Cardiac fibroblast (primary cell): ENCODE data around the gene SH3BP2.

Experiments used
- DNase-seq, 2 donors: peaks; one replicate each; pipeline versions ENCODE4 v3.0.0 to v3.0.0-alpha.2; 2010; ENCODE audit warnings: low read depth in 2 of 2
- H3K4me3 ChIP-seq, 2 donors: replicated peaks in 1 of 2; 1 replicate in 1 of 2; 2 replicates in 1 of 2; pipeline ENCODE4 v1.5.1; 2011; ENCODE audit warnings: low read depth in 2 of 2, low read length in 2 of 2, mild to moderate bottlenecking in 2 of 2, moderate library complexity in 1 of 2
- CTCF ChIP-seq: IDR thresholded peaks from one replicate; pipeline ENCODE4 v1.5.1; 2011; ENCODE audit warnings: low read depth, mild to moderate bottlenecking, low read length, inconsistent platforms

Gene SH3BP2

GRCh38 chr4:2746891-2747695 is 45.8 kb upstream of the SH3BP2 start:
- DNase-seq = no peak
- no peak for TF ChIP-seq CTCF

DNA sequence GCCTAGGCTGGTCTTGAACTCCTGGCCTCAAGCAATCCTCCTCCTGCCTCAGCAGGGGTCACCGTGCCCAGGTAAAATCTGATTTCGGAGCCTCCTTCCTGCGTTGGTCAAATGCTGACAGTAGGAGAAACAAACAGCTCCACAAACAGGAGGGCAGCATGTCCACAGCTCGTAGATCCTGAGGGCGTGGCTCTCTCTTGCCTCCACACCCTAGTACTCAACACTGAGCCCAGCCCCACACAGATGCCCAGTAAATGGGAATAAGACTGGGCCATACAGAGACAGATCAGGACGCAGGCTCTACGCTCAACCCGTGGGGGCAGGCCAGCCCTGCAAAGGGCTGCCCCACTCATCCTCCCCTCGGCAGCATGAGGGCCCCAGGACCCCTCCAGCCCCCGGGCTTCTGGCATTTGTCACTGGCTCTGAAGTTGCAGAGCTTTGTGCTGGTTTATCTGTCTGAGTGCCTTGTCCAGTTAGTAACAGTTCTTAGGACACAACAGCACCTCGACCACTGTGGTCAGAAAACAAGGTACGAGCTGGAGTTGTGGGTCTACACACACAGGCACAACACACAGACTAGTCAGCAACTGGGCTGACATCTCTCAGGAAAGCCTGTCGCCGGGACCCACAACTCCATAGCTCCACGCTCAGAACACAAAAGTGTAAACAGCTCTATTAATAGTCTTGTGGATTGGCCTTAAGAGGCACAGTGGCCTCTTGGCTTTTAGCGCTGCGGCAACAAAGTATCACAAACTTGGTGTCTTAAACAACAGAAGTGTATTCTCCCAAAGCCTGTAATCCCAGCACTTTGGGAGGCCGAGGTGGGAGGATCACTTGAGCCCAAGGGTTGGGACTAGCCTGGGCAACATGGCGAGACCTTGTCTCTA is 41.9 kb upstream of the SH3BP2 start:
- no peak overlapping the region for H3K4me3 ChIP-seq
- no peak for DNase-seq
- TF ChIP-seq CTCF = no peak

More at GRCh38 chr4:2746891-2747695, 45.8 kb upstream of the SH3BP2 start:
- H3K4me3 ChIP-seq = no peak overlapping the region

DNA sequence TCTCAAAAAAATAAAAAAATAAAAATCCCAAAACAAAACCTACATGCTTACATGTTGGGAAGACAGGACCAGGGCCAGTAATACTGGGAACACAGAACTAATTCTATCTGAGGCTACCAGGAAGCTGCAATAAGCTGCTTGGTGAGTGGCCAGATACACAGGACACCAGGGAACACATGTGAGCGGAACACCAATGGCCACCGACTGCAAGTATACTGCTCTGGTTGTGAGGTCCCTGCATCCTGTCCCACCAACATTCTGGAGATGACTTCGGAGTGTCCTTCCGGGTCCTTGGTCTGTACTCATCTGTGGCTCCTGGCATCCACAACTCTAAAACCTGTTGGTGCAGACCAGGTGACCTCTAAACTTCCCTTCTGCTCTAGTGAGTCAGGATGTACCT is 39.4 kb upstream of the SH3BP2 start:
- no peak for TF ChIP-seq CTCF
- DNase-seq = no peak

GRCh38 chr4:2754848-2755819 is 37.8 kb upstream of the SH3BP2 start:
- H3K4me3 ChIP-seq = peak overlapping the region; percentile 81 to 88
- DNase-seq = no peak
- TF ChIP-seq CTCF = no peak

More for the DNA sequence above, 39.4 kb upstream of the SH3BP2 start:
- H3K4me3 ChIP-seq = no peak overlapping the region

- peak; percentile 74 to 92 for DNase-seq
- TF ChIP-seq CTCF = peak; percentile 13
- H3K4me3 ChIP-seq = peak within 1 kb of the TSS; percentile 81 to 88
These were observed 36.8 kb upstream of the SH3BP2 start, which contains the start of gene TNIP2 for GRCh38 chr4:2755821-2756690. TNIP2 (minus strand) TSS chr4:2756336; CDS start chr4:2756289, 47 bp downstream.
